IMR-90 (cell line): ENCODE results near the gene PIEZO2. TPM values are rescaled to one million over a fixed set of nuclear protein-coding genes. Genes with fewer than 3 reads are reported as not detected.

ENCODE experiments used
- ATAC-seq: fragments of 200-7000 bp; cut with Tn5 transposase; 2 replicates; pipeline ENCODE4 v1.9.1; 2020; ENCODE audit warnings: low read depth, mild to moderate bottlenecking, moderate library complexity
- BruUV-seq: library from RNA; stranded (reverse); fragments of 400-500 nt; replicated peaks from 2 replicates; lab custom pipeline; 2021; lab: Mats Ljungman, UMichigan
- CTCF ChIA-PET: fragments of 300-600 bp; formaldehyde crosslinking; extraction: SDS; loops from one replicate; lab custom pipeline; 2021; ENCODE audit warnings: antibody characterized with exemption; lab: Yijun Ruan, JAX
- POLR2A ChIA-PET: fragments of 300-600 bp; sonication (Branson Sonifier 250); formaldehyde crosslinking; loops from one replicate; lab custom pipeline; 2022; ENCODE audit warnings: antibody characterized with exemption; ENCODE audit not compliant: unreplicated experiment; lab: Charles Lee
- DNase-seq: peaks from one replicate; pipeline ENCODE4 v3.0.0; 2013
- H2AFZ ChIP-seq: replicated peaks from 2 replicates; pipeline ENCODE3; 2013; ENCODE audit warnings: low read length, mild to moderate bottlenecking; ENCODE audit not compliant: poor library complexity
- H2AK5ac ChIP-seq: 2 replicates; pipeline ENCODE4 v1.6.1; 2013; ENCODE audit warnings: low read depth, low read length, inconsistent platforms
- H2AK9ac ChIP-seq: replicated peaks from 2 replicates; pipeline ENCODE3; 2013; ENCODE audit warnings: mild to moderate bottlenecking, low read depth, low read length, moderate library complexity; ENCODE audit not compliant: poor library complexity
- H2BK120ac ChIP-seq: 2 replicates; pipeline ENCODE4 v1.6.1; 2013; ENCODE audit warnings: low read depth, low read length, inconsistent platforms
- H2BK15ac ChIP-seq: 3 replicates; pipeline ENCODE4 v1.6.1; 2013; ENCODE audit warnings: low read depth, low read length, inconsistent platforms
- H2BK20ac ChIP-seq: 2 replicates; pipeline ENCODE4 v1.6.1; 2013; ENCODE audit warnings: low read depth, mild to moderate bottlenecking, inconsistent platforms, low read length, moderate library complexity
- H2BK5ac ChIP-seq: 2 replicates; pipeline ENCODE4 v1.6.1; 2013; ENCODE audit warnings: mild to moderate bottlenecking, low read depth, low read length, inconsistent platforms; ENCODE audit not compliant: poor library complexity, severe bottlenecking
- H3K14ac ChIP-seq: replicated peaks from 2 replicates; pipeline ENCODE4 v1.6.1; 2013; ENCODE audit warnings: low read depth, low read length, inconsistent platforms
- H3K18ac ChIP-seq: 2 replicates; pipeline ENCODE4 v1.6.1; 2013; ENCODE audit warnings: low read depth, low read length, control low read depth
- H3K23ac ChIP-seq: 2 replicates; pipeline ENCODE4 v1.6.1; 2013; ENCODE audit warnings: low read depth, low read length, inconsistent platforms
- H3K27ac ChIP-seq: 2 replicates; pipeline ENCODE4 v1.5.1; 2013; ENCODE audit warnings: mild to moderate bottlenecking, control low read depth, low read length; ENCODE audit not compliant: insufficient read depth
- H3K27me3 ChIP-seq: 2 replicates; pipeline ENCODE4 v1.6.1; 2013; ENCODE audit warnings: low read length; ENCODE audit not compliant: control insufficient read depth, insufficient read depth
- H3K36me3 ChIP-seq: 2 replicates; pipeline ENCODE4 v1.6.1; 2013; ENCODE audit warnings: low read length, mixed read lengths; ENCODE audit not compliant: control insufficient read depth, insufficient read depth
- H3K4ac ChIP-seq: 2 replicates; pipeline ENCODE4 v1.6.1; 2013; ENCODE audit warnings: low read depth, low read length, inconsistent platforms
- H3K4me1 ChIP-seq: 2 replicates; pipeline ENCODE4 v1.6.1; 2013; ENCODE audit warnings: low read length, mixed read lengths; ENCODE audit not compliant: control insufficient read depth, insufficient read depth
- H3K4me2 ChIP-seq: 2 replicates; pipeline ENCODE4 v1.6.1; 2013; ENCODE audit warnings: low read depth, mild to moderate bottlenecking, control low read depth, low read length, moderate library complexity
- H3K4me3 ChIP-seq: 2 replicates; pipeline ENCODE4 v1.5.1; 2013; ENCODE audit warnings: low read depth, mild to moderate bottlenecking, control low read depth, low read length, moderate library complexity; ENCODE audit not compliant: insufficient read depth
- H3K56ac ChIP-seq: 2 replicates; pipeline ENCODE4 v1.6.1; 2013; ENCODE audit warnings: low read length, inconsistent platforms; ENCODE audit not compliant: insufficient read depth; ENCODE audit errors: extremely low read depth
- H3K79me1 ChIP-seq, 2 experiments: 2 replicates each; pipeline ENCODE4 v1.6.1; 2013; ENCODE audit warnings: low read length in 2 of 2, inconsistent platforms in 1 of 2, low read depth in 1 of 2
- H3K9ac ChIP-seq: 2 replicates; pipeline ENCODE4 v1.6.1; 2013; ENCODE audit warnings: low read depth, low read length, control low read depth
- H3K9me1 ChIP-seq: 2 replicates; pipeline ENCODE4 v1.6.1; 2013; ENCODE audit warnings: low read length, inconsistent platforms; ENCODE audit not compliant: insufficient read depth
- H3K9me3 ChIP-seq: 2 replicates; pipeline ENCODE4 v1.6.1; 2013; ENCODE audit warnings: low read length; ENCODE audit not compliant: control insufficient read depth, insufficient read depth
- H4K20me1 ChIP-seq: 2 replicates; pipeline ENCODE4 v1.6.1; 2013; ENCODE audit warnings: low read length, inconsistent platforms; ENCODE audit not compliant: insufficient read depth
- H4K5ac ChIP-seq: 2 replicates; pipeline ENCODE4 v1.6.1; 2013; ENCODE audit warnings: mild to moderate bottlenecking, low read depth, low read length, control low read depth
- H4K8ac ChIP-seq, 2 experiments: 2 replicates each; pipeline ENCODE4 v1.6.1; 2013; ENCODE audit warnings: low read depth in 2 of 2, low read length in 2 of 2, control low read depth in 1 of 2, inconsistent platforms in 1 of 2
- H4K91ac ChIP-seq: 2 replicates; pipeline ENCODE4 v1.6.1; 2013; ENCODE audit warnings: low read depth, low read length, inconsistent platforms; ENCODE audit not compliant: insufficient read depth
- BHLHE40 ChIP-seq: fragments of 150-350 bp; IDR thresholded peaks from 2 replicates; pipeline ENCODE4 v1.6.1; 2016; ENCODE audit warnings: mild to moderate bottlenecking, low read depth, low read length
- CEBPB ChIP-seq: IDR thresholded peaks from 2 replicates; pipeline ENCODE4 v1.6.1; 2012; ENCODE audit warnings: low read depth, low read length, improper control_type of control experiment
- CHD1 ChIP-seq: IDR thresholded peaks from 2 replicates; pipeline ENCODE4 v1.6.1; 2012; ENCODE audit warnings: low read depth, low read length, improper control_type of control experiment
- CTCF ChIP-seq: conservative IDR thresholded peaks from 2 replicates; pipeline ENCODE4 v1.5.1; 2012; ENCODE audit warnings: mild to moderate bottlenecking, low read depth, low read length, improper control_type of control experiment
- ELK1 ChIP-seq: fragments of 150-350 bp; IDR thresholded peaks from 2 replicates; pipeline ENCODE4 v1.6.1; 2016; ENCODE audit warnings: low read depth, mild to moderate bottlenecking, low read length, moderate library complexity, borderline replicate concordance
- FOS ChIP-seq: fragments of 150-350 bp; IDR thresholded peaks from 2 replicates; pipeline ENCODE4 v1.6.1; 2016; ENCODE audit warnings: low read depth, low read length
- MAFK ChIP-seq: IDR thresholded peaks from 2 replicates; pipeline ENCODE4 v1.6.1; 2012; ENCODE audit warnings: low read depth, low read length, improper control_type of control experiment
- MAZ ChIP-seq: IDR thresholded peaks from 2 replicates; pipeline ENCODE4 v1.6.1; 2012; ENCODE audit warnings: low read depth, mild to moderate bottlenecking, low read length, improper control_type of control experiment, moderate library complexity, borderline replicate concordance
- NFE2L2 ChIP-seq: fragments of 150-350 bp; IDR thresholded peaks from 2 replicates; pipeline ENCODE4 v1.6.1; 2016; ENCODE audit warnings: low read depth, mild to moderate bottlenecking, low read length
- RAD21 ChIP-seq: IDR thresholded peaks from 2 replicates; pipeline ENCODE4 v1.6.1; 2012; ENCODE audit warnings: low read length, improper control_type of control experiment
- RCOR1 ChIP-seq: IDR thresholded peaks from 2 replicates; pipeline ENCODE4 v1.6.1; 2012; ENCODE audit warnings: mild to moderate bottlenecking, low read length, improper control_type of control experiment; ENCODE audit not compliant: insufficient replicate concordance
- SMC3 ChIP-seq: fragments of 150-350 bp; IDR thresholded peaks from 2 replicates; pipeline ENCODE4 v1.6.1; 2016; ENCODE audit warnings: low read depth, mild to moderate bottlenecking, antibody characterized with exemption, low read length, moderate library complexity
- USF2 ChIP-seq: fragments of 150-350 bp; IDR thresholded peaks from 2 replicates; pipeline ENCODE4 v1.6.1; 2017; ENCODE audit warnings: mild to moderate bottlenecking, antibody characterized with exemption, low read length, low read depth
- WGBS, 2 experiments: methylation state at CpG; one replicate each; pipeline versions ENCODE4 v1.1.5 to v1.1.7; 2013; ENCODE audit warnings: missing lambda C conversion rate in 2 of 2; ENCODE audit not compliant: insufficient read length in 1 of 2; ENCODE audit errors: extremely low coverage in 2 of 2; 5-methylcytosine and 5-hydroxymethylcytosine counted together
- dilution Hi-C: fragments of 300-500 bp; cut with HindIII; formaldehyde crosslinking; loops from one replicate; pipeline ENCODE4 v1.14.3; 2018; ENCODE audit warnings: low sequenced_read_pairs; ENCODE audit not compliant: unreplicated experiment
- in situ Hi-C: fragments of 300-500 bp; cut with MboI; formaldehyde crosslinking; loops from 3 replicates; pipeline ENCODE4 v1.14.3; 2019; ENCODE audit warnings: low sequenced_read_pairs, inconsistent platforms, mixed read lengths
- intact Hi-C: fragments of 100-400 bp; cut with micrococcal nuclease; formaldehyde crosslinking; loops from 2 replicates; pipeline ENCODE4 v1.10.0; 2022
- polyA plus RNA-seq, 3 experiments: library from polyadenylated mRNA; depleted of rRNA; stranded (reverse); fragments of >200 nt; gene quantifications; 2 replicates each; pipeline ENCODE4 v1.2.3, GENCODE V29; 2012; ENCODE audit warnings: low replicate concordance in 1 of 3
- total RNA-seq: library from RNA; depleted of rRNA; stranded (reverse); fragments of >200 nt; gene quantifications from 2 replicates; pipeline ENCODE4 v1.2.3, GENCODE V29; 2012

PIEZO2 gene
- total and polyA plus RNA-seq, 2 of the 4 experiments (the other 2 are of a cell fraction) = 2.4 to 4.1 TPM

GRCh38 chr18:11124054-11124453 lies 25.3 kb downstream of the PIEZO2 start (continued):
- no peak for TF ChIP-seq SMC3

GRCh38 chr18:11121443-11121849 lies 27.9 kb downstream of the PIEZO2 start:
- H2AK5ac ChIP-seq = no peak overlapping the region; the same call in 1 of the 2 replicates
- H3K4me2 ChIP-seq = no peak overlapping the region
- no peaks in the 10 kb centered on the region for H3K36me3 ChIP-seq
- no peaks in the 10 kb centered on the region; the same call in 1 of the 2 replicates for H4K20me1 ChIP-seq
- no CpG with 5 or more reads among the region's 2 CpGs for WGBS, 2 experiments
- no peak overlapping the region for H2BK5ac ChIP-seq
- no peak overlapping the region; the same call in 1 of the 2 replicates for H4K5ac ChIP-seq
- no peak overlapping the region for H2BK15ac ChIP-seq
- no peak overlapping the region; the same call in 1 of the 2 replicates for H3K4ac ChIP-seq
- BruUV-seq = no TSS peak
- H3K18ac ChIP-seq = peak overlapping the region; percentile 47; the same call in 1 of the 2 replicates
- intact Hi-C loops (no loop called here), in situ Hi-C loops (no loop called here), dilution Hi-C loops (no loop called here)
- peak overlapping the region in 1 of 2 experiments; percentile 9; a peak in 1 of 4 replicates for H4K8ac ChIP-seq
- H3K23ac ChIP-seq = no peak overlapping the region
- no peak overlapping the region for H2BK120ac ChIP-seq
- no peak overlapping the region for H2BK20ac ChIP-seq
- H3K56ac ChIP-seq = no peak overlapping the region
- H3K79me1 ChIP-seq = 0 out of 4 replicates have a peak, but pooled peaks cover 0 to 10% of the 10 kb centered on the region in 2 experiments
- H3K14ac ChIP-seq = no peak overlapping the region
- ChIA-PET POLR2A (no interaction called here), CTCF (interaction anchor here (0.6 kb wide), 1 partner anchor 249 kb away, joined by 4 read pairs; no protein-coding TSS in a partner anchor)
- H3K27ac ChIP-seq = peak overlapping the region; percentile 55; the same call in 1 of the 2 replicates
- H3K4me1 ChIP-seq = peaks cover 13% of the 10 kb centered on the region; the same call in 1 of the 2 replicates
- ATAC-seq (peak; percentile 71), DNase-seq (peak; percentile 68)
- H3K9ac ChIP-seq = no peak overlapping the region
- H3K4me3 ChIP-seq = no peak overlapping the region
- H4K91ac ChIP-seq = no peak overlapping the region; the same call in 1 of the 2 replicates
- no peak overlapping the region for H2AK9ac ChIP-seq
- no peak overlapping the region for H2AFZ ChIP-seq
- H3K9me1 ChIP-seq = no peaks in the 10 kb centered on the region; the same call in 1 of the 2 replicates
- no peaks in the 10 kb centered on the region for H3K9me3 ChIP-seq
- no peaks in the 10 kb centered on the region; the same call in 1 of the 2 replicates for H3K27me3 ChIP-seq
- TF ChIP-seq SMC3 (no peak), CEBPB (no peak), ELK1 (no peak), FOS (no peak), CTCF (no peak), BHLHE40 (no peak), MAFK (no peak), MAZ (no peak), CHD1 (no peak), USF2 (no peak), RCOR1 (no peak), RAD21 (no peak), NFE2L2 (no peak)
